Uterus (tissue), 2 donors: Measurements from ENCODE around the gene RALGPS1.

Experiments used
- CTCF ChIP-seq, 4 experiments: fragments of 200-600 bp in 2 of 4; fragments of 450-650 bp in 2 of 4; sonication (generic) in 2 of 4; IDR thresholded peaks; one replicate each; pipeline ENCODE4 v1.5.1; 2016 to 2019; ENCODE audit warnings: antibody characterized with exemption in 4 of 4, mild to moderate bottlenecking in 2 of 4, moderate library complexity in 1 of 4
- POLR2A ChIP-seq, 2 donors: fragments of 450-650 bp; IDR thresholded peaks; one replicate each; pipeline ENCODE4 v1.6.1; 2016; ENCODE audit warnings: antibody characterized with exemption in 2 of 2, mild to moderate bottlenecking in 1 of 2, moderate library complexity in 1 of 2

- TF ChIP-seq CTCF (IDR thresholded peaks at IDR 0.05) (no peak), POLR2A (IDR thresholded peaks at IDR 0.05) (no peak)
Observed at GRCh38 chr9:127061411-127061810, 146.8 kb downstream of the RALGPS1 start.
